GM18951 (cell line): ENCODE results near the gene BCO1.

Source experiments
- POLR2A ChIP-seq: IDR thresholded peaks from 4 replicates; pipeline ENCODE4 v1.6.1; 2011; ENCODE audit warnings: mild to moderate bottlenecking; ENCODE audit not compliant: insufficient read length, insufficient read depth; ENCODE audit errors: extremely low read depth
- in situ Hi-C: fragments of 300-500 bp; cut with MboI; formaldehyde crosslinking; loops from one replicate; pipeline ENCODE4 v1.12.0; 2022; ENCODE audit warnings: low sequenced_read_pairs, mixed read lengths, inconsistent platforms; ENCODE audit not compliant: unreplicated experiment

The BCO1 gene

GRCh38 chr16:81321039-81321438, 82.5 kb downstream of the BCO1 start:
- in situ Hi-C loops, result no loop called here
- TF ChIP-seq POLR2A, result no peak

- no peak for TF ChIP-seq POLR2A
These were observed 83.0 kb downstream of the BCO1 start for GRCh38 chr16:81321536-81321935.

GRCh38 chr16:81324808-81325207, 86.3 kb downstream of the BCO1 start:
- no peak for TF ChIP-seq POLR2A
- in situ Hi-C loops, result no loop called here

More at GRCh38 chr16:81321536-81321935, 83.0 kb downstream of the BCO1 start:
- in situ Hi-C loops, result no loop called here

- no peak for TF ChIP-seq POLR2A
- in situ Hi-C loops, result no loop called here
These were observed 88.5 kb downstream of the BCO1 start for GRCh38 chr16:81327011-81327410.

GRCh38 chr16:81327447-81328196, 89.1 kb downstream of the BCO1 start:
- in situ Hi-C loops, result no loop called here
- TF ChIP-seq POLR2A, result no peak

GRCh38 chr16:81329947-81330346, 91.5 kb downstream of the BCO1 start:
- TF ChIP-seq POLR2A, result no peak

GRCh38 chr16:81333356-81333755, 94.9 kb downstream of the BCO1 start:
- no peak for TF ChIP-seq POLR2A
- in situ Hi-C loops, result no loop called here

More at GRCh38 chr16:81329947-81330346, 91.5 kb downstream of the BCO1 start:
- in situ Hi-C loops, result no loop called here

GRCh38 chr16:81335669-81336068, 97.2 kb downstream of the BCO1 start:
- TF ChIP-seq POLR2A, result no peak
- in situ Hi-C loops, result no loop called here

GRCh38 chr16:81337097-81337496, 98.6 kb downstream of the BCO1 start:
- no peak for TF ChIP-seq POLR2A
- in situ Hi-C loops, result no loop called here
